Measurements from ENCODE around the gene ALPL. TPM values are rescaled to one million over a fixed set of nuclear protein-coding genes. Genes with fewer than 3 reads are reported as not detected.
A peak's percentile ranks its signal among the peaks of the same experiment; 100 is the strongest.
"Not testable (repeated sequence)": the region's sequence is repeated elsewhere in the genome, so short reads cannot be mapped to it uniquely, and the experiment has no call there.

The ALPL gene
- polyA plus RNA-seq, 12 donors, result 2.1 to 12.1 (median 3.1) TPM; not detected in 1

- DNase-seq, result no peak
Measured at GRCh38 chr1:21559788-21560567, 50.8 kb downstream of the ALPL start.

GRCh38 chr1:21560916-21561638 is 51.9 kb downstream of the ALPL start:
- no peak for DNase-seq

- no peak for DNase-seq
Measured at GRCh38 chr1:21562896-21563295, 53.7 kb downstream of the ALPL start.

GRCh38 chr1:21563971-21564370 is 54.7 kb downstream of the ALPL start:
- DNase-seq, result no peak

- no peak for DNase-seq
Measured at GRCh38 chr1:21564521-21565095, 55.4 kb downstream of the ALPL start.

- no peak for DNase-seq
Measured at GRCh38 chr1:21565285-21565684, 56.1 kb downstream of the ALPL start.

- DNase-seq, result not testable (repeated sequence)
Measured at GRCh38 chr1:21566361-21566760, 57.1 kb downstream of the ALPL start.

- no peak for DNase-seq
Measured at GRCh38 chr1:21567241-21568005, 58.2 kb downstream of the ALPL start.

GRCh38 chr1:21568006-21568746 is 59.0 kb downstream of the ALPL start:
- DNase-seq, result no peak

- no peak for DNase-seq
Measured at GRCh38 chr1:21568809-21569385, 59.7 kb downstream of the ALPL start.

GRCh38 chr1:21569820-21570527 is 60.8 kb downstream of the ALPL start:
- DNase-seq, result no peak

- DNase-seq, result no peak
Measured at GRCh38 chr1:21570528-21570875, 61.3 kb downstream of the ALPL start.

GRCh38 chr1:21570885-21571284 is 61.7 kb downstream of the ALPL start:
- DNase-seq, result no peak

- no peak for DNase-seq
Measured at GRCh38 chr1:21572221-21572620, 63.0 kb downstream of the ALPL start.

GRCh38 chr1:21572735-21573277 is 63.6 kb downstream of the ALPL start:
- no peak for DNase-seq

- DNase-seq, result no peak
Measured at GRCh38 chr1:21573475-21573874, 64.3 kb downstream of the ALPL start.

GRCh38 chr1:21573971-21574465 is 64.8 kb downstream of the ALPL start:
- DNase-seq, result peak; percentile 57

GRCh38 chr1:21574466-21575151 is 65.4 kb downstream of the ALPL start:
- DNase-seq, result peak; percentile 21

- no peak for DNase-seq
Measured at GRCh38 chr1:21575351-21575942, 66.2 kb downstream of the ALPL start.
